H1 (cell line): ENCODE results near the gene ADAM12. TPM values are rescaled to one million over a fixed set of nuclear protein-coding genes. Genes with fewer than 3 reads are reported as not detected.

Experiments
- BACH1 ChIP-seq: IDR thresholded peaks from 2 replicates; pipeline ENCODE4 v1.6.1; 2012; ENCODE audit warnings: low read length, improper control_type of control experiment
- BRCA1 ChIP-seq: IDR thresholded peaks from 2 replicates; pipeline ENCODE4 v1.6.1; 2012; ENCODE audit warnings: low read depth, low read length, improper control_type of control experiment
- RAD21 ChIP-seq, 2 experiments: IDR thresholded peaks in 1 of 2; conservative IDR thresholded peaks in 1 of 2; 2 replicates each; pipeline ENCODE4 v1.6.1; 2011; ENCODE audit warnings: low read depth in 2 of 2, low read length in 2 of 2, improper control_type of control experiment in 1 of 2, inconsistent platforms in 1 of 2, mild to moderate bottlenecking in 1 of 2, moderate library complexity in 1 of 2
- RNF2 ChIP-seq: fragments of 200-900, 300-1000 bp; sonication (generic); IDR thresholded peaks from 2 replicates; pipeline ENCODE4 v1.7.1; 2016; ENCODE audit warnings: borderline replicate concordance, low read depth, mild to moderate bottlenecking, antibody characterized with exemption, low read length; ENCODE audit not compliant: poor library complexity, severe bottlenecking; ENCODE audit errors: missing control alignments
- polyA plus RNA-seq, 7 experiments: library from polyadenylated mRNA; depleted of rRNA in 3 of 7; stranded (reverse) in 5 of 7; unstranded in 2 of 7; fragments of >200 nt in 5 of 7; fragments of 200-250 nt in 2 of 7; gene quantifications; 1 replicate in 5 of 7; 2 replicates in 1 of 7; 4 replicates in 1 of 7; pipeline versions ENCODE4 v1.2.1 to v1.2.3, GENCODE V29; 2011 to 2013; ENCODE audit warnings: missing spikeins in 2 of 7, mixed read lengths in 2 of 7
- total RNA-seq: library from RNA; stranded (reverse); fragmentation: NEBNext Ultra II Directional; extraction: Animal tissue kit (Norgen Biotek cat#: 25700); gene quantifications from 2 replicates; pipeline ENCODE4 v1.2.1, GENCODE V29; 2021

The ADAM12 gene
- total and polyA plus RNA-seq, 2 of the 8 experiments (the other 6 are each of a cell fraction or from before 2014, with no cell fraction given), result 0.07 to 0.17 TPM

DNA sequence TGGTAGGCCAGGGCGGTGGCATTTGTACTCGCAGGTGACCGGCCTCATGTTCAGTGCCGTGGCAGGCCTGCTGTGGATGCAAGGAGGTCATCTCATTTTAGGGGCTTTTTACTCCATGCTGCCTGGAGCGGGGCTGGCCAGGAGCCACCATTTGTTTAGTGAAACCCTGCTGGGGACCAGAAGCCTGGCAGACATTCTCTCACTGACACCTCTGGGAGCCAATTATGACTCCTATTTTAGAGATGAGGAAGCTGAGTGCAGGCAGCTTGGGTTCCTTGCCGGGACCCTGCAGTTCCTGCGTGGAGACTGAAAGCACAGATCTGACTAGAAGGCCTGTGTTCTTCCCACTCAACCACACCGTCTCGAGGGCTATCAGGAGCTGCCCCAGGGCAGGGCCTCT lies 305.3 kb downstream of the ADAM12 start (continued):
- no peak for TF ChIP-seq RNF2
- no peak for TF ChIP-seq BACH1
- TF ChIP-seq RAD21 (IDR thresholded peaks at IDR 0.05 in 1 of 2, conservative IDR thresholded peaks at IDR 0.05 in 1 of 2; ENCODE audit: low read depth in 2 of 2, low read length in 2 of 2), result no peak
- TF ChIP-seq BRCA1, result no peak
- TF ChIP-seq, all 59 proteins: peak for 0
